ENCODE results near the gene ALDH1L1.
A peak's percentile ranks its signal among the peaks of the same experiment; 100 is the strongest.

The ALDH1L1 gene

DNA sequence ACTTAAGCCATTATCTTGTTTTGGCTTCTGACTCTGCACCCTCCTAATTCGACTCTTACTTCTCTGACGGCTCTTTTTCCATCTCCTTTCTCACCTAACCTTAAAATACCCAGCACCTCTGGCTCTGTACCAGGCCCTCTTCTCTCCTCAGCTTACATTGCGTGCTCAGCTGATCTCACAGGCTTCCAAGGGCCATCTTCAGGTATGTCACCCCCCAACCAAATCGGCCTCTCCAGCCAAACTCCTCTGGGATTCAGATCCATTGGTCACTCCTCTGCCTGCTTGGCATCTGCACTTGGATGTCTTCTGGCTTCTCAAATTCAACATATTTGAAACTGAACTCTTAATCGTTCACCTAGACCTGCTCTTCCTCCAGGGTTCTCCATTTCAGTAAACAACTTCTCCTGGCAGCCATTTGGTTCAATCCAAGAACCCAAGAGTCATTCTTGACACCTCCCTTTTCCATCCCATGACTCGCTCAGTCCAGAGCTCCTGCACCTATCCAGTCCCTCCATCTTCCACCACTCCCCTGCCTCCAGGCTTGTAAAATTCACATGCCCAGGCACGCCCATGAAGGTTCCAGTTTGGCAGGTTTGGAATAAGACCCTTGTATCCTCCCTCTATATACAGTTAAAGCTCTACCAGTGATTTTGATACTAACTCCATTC, 61.2 kb downstream of the ALDH1L1 start:
- no peak for DNase-seq (ENCODE audit: low spot score)

DNA sequence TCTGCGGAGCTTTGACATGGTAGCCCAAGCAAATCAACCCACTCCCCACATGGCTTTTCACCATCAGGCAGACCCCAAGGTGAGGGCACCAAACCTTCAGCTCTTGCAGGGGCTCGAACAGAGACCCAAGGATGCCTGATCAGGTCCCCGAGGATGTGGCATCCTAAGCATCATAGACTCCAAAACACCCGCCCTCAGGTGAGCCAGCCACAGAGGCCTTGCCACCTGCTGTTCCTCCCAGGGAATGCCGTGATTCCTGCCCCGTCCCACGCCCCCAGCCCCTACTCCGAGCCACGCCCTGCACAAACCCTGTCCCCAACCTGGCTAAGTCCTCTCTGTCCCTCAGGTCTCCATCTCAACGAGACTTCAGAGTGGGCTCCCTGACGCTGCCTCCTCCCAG, 61.8 kb downstream of the ALDH1L1 start:
- no peak for DNase-seq (ENCODE audit: low spot score)

GRCh38 chr3:126117786-126118185, 62.6 kb downstream of the ALDH1L1 start:
- DNase-seq (ENCODE audit: low spot score) = no peak

GRCh38 chr3:126117212-126117611, 63.2 kb downstream of the ALDH1L1 start:
- no peak for DNase-seq (ENCODE audit: low spot score)

DNA sequence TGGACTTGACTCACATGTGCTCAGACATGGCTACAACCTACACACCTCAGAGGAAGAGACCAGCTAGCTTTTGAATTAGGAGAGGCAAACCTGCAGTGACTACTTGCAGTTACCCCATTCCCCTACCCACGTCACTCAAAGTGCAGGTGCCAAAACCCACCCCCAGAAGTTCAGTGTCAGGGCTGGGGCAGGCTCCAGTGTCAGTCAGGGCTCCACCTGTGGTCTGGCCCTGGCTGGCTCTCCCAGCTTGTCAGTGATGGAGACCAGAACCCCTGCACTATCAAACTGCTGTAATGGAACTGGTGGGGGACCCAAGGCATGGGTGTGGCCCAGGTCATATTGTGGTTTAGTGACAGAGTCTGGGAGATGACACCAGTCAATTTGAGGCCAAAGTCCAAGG, 63.9 kb downstream of the ALDH1L1 start:
- DNase-seq (ENCODE audit: low spot score) = no peak

- DNase-seq (ENCODE audit: low spot score) = no peak
Measured at GRCh38 chr3:126114443-126115386, 65.7 kb downstream of the ALDH1L1 start.

- DNase-seq (ENCODE audit: low spot score) = peak; percentile 32
Measured at GRCh38 chr3:126113733-126114442, 66.5 kb downstream of the ALDH1L1 start.

- DNase-seq (ENCODE audit: low spot score) = no peak
Measured at GRCh38 chr3:126113238-126113555, 67.2 kb downstream of the ALDH1L1 start.

- no peak for DNase-seq (ENCODE audit: low spot score)
Measured at GRCh38 chr3:126112531-126113237, 67.7 kb downstream of the ALDH1L1 start.

GRCh38 chr3:126111566-126112475, 68.6 kb downstream of the ALDH1L1 start:
- no peak for DNase-seq (ENCODE audit: low spot score)

GRCh38 chr3:126111126-126111551, 69.2 kb downstream of the ALDH1L1 start:
- DNase-seq (ENCODE audit: low spot score) = no peak

GRCh38 chr3:126110431-126111125, 69.8 kb downstream of the ALDH1L1 start:
- no peak for DNase-seq (ENCODE audit: low spot score)

DNA sequence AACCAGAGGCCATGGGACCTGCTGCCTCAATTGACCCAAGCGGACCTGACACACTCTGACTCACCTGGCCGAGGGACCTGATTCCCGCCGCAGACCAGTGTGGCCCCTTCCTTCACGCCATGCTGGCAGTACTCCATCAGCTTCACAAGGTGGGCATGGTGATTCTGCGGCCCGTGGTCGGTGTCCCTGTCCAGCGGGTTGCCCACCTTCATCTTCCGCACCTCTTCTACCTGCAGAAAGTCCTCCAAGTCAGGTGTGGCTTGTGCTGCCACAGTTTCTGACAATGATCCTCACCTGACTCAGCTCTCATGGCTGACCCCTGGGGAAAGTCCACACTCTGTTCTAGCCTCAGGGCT, 70.5 kb downstream of the ALDH1L1 start:
- DNase-seq (ENCODE audit: low spot score) = no peak

GRCh38 chr3:126109146-126109879, 71.1 kb downstream of the ALDH1L1 start:
- DNase-seq (ENCODE audit: low spot score) = no peak

DNA sequence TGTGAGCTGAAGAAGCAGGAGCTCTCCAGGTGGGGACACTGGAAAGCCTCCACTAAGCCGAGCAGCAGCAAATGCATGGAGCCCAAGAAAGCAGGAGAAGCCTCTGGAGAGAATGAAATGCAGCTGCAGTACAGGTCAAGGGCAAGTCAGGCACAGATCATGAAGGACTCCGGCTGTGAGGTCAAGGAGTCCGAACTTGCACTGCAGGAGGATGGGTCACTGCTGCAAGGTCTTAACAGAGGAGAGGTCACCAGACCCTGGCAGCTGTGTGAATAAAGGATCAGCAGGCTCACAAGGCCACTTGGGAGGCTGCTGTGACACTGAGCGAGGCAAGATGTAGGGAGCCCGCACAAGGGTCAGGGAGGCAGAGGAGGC, 71.7 kb downstream of the ALDH1L1 start:
- no peak for DNase-seq (ENCODE audit: low spot score)

DNA sequence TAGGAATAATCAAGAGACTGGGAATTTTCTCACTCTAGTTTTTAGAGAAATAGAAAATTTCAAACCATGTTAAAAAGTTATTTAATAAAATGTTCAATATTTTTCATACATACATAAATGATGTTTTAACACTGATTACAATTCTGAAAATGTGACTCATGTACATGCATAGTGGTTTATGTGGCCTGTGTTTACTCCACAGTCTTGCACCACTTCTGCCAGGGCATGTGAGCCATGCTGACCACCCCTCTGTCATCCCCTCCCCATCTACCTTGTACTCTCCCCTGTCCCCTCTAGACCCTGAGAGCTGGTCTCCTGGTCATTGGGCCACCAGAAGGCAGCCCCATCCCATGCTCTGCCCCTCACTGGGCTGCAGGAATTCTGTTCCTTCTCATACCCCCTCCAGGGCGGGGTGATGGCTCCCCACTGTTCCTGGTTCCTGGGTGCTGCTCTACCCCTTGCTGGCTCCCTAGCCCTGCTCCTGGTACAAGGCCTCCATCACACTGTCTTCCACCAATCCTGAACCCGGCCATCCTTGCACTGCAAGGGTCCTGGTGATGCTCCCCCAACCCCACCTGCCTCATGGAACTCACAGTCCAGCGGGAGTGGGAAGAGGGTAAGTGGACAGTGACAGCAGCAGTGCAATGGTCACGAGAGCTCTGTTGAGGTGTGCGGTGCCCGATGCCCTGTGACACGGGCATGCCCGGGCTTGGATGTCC, 72.3 kb downstream of the ALDH1L1 start:
- DNase-seq (ENCODE audit: low spot score) = no peak

- DNase-seq (ENCODE audit: low spot score) = no peak
Measured at GRCh38 chr3:126107203-126107939, 73.0 kb downstream of the ALDH1L1 start.
